Activated CD4-positive, alpha-beta T cell treated with anti-CD3 and anti-CD28 coated beads for 36 hours (primary cell): ENCODE measurements around the gene GALNT1. TPM values are rescaled to one million over a fixed set of nuclear protein-coding genes. Genes with fewer than 3 reads are reported as not detected.
A peak's percentile ranks its signal among the peaks of the same experiment; 100 is the strongest.

Source experiments
- ATAC-seq: fragments of 200-7000 bp; cut with Tn5 transposase; one replicate; pipeline ENCODE4 v1.10.0; 2021; ENCODE audit warnings: mild to moderate bottlenecking, moderate library complexity
- CTCF ChIA-PET: fragments of 350-600 bp; sonication (Branson Sonifier 250); formaldehyde crosslinking; loops from one replicate; lab custom pipeline; 2021; ENCODE audit warnings: antibody characterized with exemption; lab: Charles Lee
- POLR2A ChIA-PET: fragments of 350-600 bp; sonication (Branson Sonifier 250); formaldehyde crosslinking; loops from one replicate; lab custom pipeline; 2021; ENCODE audit warnings: antibody characterized with exemption, inconsistent platforms; lab: Charles Lee
- DNase-seq: peaks from one replicate; pipeline ENCODE4 v3.0.0-alpha.2; 2020
- H3K27ac Mint-ChIP-seq: one replicate; pipeline ENCODE4 v1.8.0; 2021; ENCODE audit warnings: mixed read lengths
- H3K27me3 Mint-ChIP-seq: one replicate; pipeline ENCODE4 v1.8.0; 2021; ENCODE audit warnings: mixed read lengths
- H3K36me3 Mint-ChIP-seq: one replicate; pipeline ENCODE4 v1.8.0; 2021; ENCODE audit warnings: low read depth, mixed read lengths
- H3K4me1 Mint-ChIP-seq: one replicate; pipeline ENCODE4 v1.8.0; 2021; ENCODE audit warnings: mixed read lengths
- H3K4me3 Mint-ChIP-seq: one replicate; pipeline ENCODE4 v1.8.0; 2021; ENCODE audit warnings: mild to moderate bottlenecking, moderate library complexity, mixed read lengths
- H3K9me3 Mint-ChIP-seq: one replicate; pipeline ENCODE4 v1.8.0; 2021; ENCODE audit warnings: low read depth, mixed read lengths
- intact Hi-C, 2 experiments: fragments of 100-400 bp; cut with DNase I in 1 of 2; cut with micrococcal nuclease in 1 of 2; formaldehyde crosslinking; loops; one replicate each; pipeline versions ENCODE4 v1.14.2 to v1.15.1; 2022 to 2024; cut with DNase I, micrococcal nuclease
- total RNA-seq, 2 experiments: library from RNA; stranded (reverse); gene quantifications; one replicate each; pipeline ENCODE4 v1.2.3, GENCODE V29; 2021

Gene GALNT1
- total RNA-seq, 2 experiments from 2014 or later: 22.5 to 35.8 TPM

DNA sequence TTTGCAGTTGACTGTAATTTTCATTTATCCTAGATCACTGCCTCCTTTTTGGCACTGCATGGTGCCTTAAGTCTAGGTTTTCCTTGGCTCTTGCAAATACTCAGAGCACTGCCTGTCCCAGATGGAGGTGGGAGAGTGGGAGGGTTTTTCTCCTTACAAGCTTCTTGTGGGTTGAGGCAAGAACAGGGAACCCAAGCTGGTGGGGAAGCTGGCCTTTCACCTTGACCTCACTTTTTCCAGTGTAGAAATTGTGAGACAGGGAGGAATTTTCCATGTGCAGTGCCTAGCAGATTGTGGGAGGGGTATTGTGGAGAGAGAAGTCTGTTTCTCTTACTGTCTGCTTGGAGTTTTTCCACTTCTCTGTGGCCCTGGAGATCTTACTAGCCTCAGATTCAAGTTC, 21.5 kb downstream of the GALNT1 start:
- intact Hi-C loops: no loop called here
- POLR2A ChIA-PET: no interaction called here
- peaks cover 20% of the 10 kb centered on the region for H3K9me3 Mint-ChIP-seq
- no peak for DNase-seq
- CTCF ChIA-PET: interaction anchor here (0.7 to 1.2 kb wide), 2 partner anchors 54 to 217 kb away, joined by 3 read pairs; no protein-coding TSS in a partner anchor
- H3K27ac Mint-ChIP-seq: no peak overlapping the region
- no peaks in the 10 kb centered on the region for H3K27me3 Mint-ChIP-seq
- peaks cover 18% of the 10 kb centered on the region for H3K4me1 Mint-ChIP-seq
- no peak for ATAC-seq
- H3K36me3 Mint-ChIP-seq: peaks cover 27% of the 10 kb centered on the region
- no peak overlapping the region for H3K4me3 Mint-ChIP-seq

DNA sequence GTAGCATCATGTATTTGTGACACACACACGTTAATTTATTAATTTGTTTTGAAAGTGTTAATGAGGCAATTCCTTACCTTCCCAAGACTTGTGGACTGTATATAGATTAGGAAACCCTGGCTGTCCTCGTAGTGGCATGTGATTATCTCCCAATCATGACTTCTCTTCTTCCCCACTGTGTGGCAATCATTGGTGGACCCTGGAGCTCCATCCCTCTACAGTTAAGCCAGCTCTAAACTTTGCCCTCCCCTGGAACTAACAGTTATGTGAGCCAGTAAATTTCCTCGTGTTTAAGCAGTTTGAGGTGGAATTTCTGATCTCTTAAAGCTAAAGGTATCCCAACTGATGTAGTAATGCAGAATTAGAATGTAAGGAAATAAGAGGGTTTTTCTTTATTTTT, 22.0 kb downstream of the GALNT1 start:
- ChIA-PET POLR2A (no interaction called here), CTCF (no interaction called here)
- Mint-ChIP-seq H3K9me3 (peaks cover 20% of the 10 kb centered on the region), H3K27ac (no peak overlapping the region), H3K36me3 (peaks cover 23% of the 10 kb centered on the region), H3K4me1 (peaks cover 18% of the 10 kb centered on the region), H3K27me3 (no peaks in the 10 kb centered on the region), H3K4me3 (no peak overlapping the region)
- intact Hi-C loops: no loop called here
- ATAC-seq (no peak), DNase-seq (no peak)

DNA sequence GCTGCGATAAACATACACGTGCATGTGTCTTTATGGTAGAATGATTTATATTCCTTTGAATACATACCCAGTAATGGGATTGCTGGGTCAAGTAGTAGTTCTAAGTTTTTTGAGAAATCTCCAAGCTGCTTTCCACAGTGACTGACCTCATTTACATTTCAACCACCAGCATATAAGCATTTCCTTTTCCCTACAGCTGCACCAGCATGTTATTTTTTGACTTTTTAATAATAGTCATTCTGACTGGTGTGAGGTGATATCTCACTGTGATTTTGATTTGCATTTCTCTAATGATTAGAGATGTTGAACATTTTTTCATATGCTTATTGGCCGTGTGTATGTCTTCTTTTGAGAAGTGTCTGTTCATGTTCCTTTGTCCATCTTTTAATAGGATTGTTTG, 22.8 kb downstream of the GALNT1 start:
- Mint-ChIP-seq H3K27ac (no peak overlapping the region), H3K36me3 (peaks cover 23% of the 10 kb centered on the region), H3K4me3 (no peak overlapping the region), H3K27me3 (no peaks in the 10 kb centered on the region), H3K9me3 (peaks cover 18% of the 10 kb centered on the region), H3K4me1 (peaks cover 18% of the 10 kb centered on the region)
- no peak for ATAC-seq
- no peak for DNase-seq
- CTCF ChIA-PET: no interaction called here
- POLR2A ChIA-PET: no interaction called here
- intact Hi-C loops: no loop called here

DNA sequence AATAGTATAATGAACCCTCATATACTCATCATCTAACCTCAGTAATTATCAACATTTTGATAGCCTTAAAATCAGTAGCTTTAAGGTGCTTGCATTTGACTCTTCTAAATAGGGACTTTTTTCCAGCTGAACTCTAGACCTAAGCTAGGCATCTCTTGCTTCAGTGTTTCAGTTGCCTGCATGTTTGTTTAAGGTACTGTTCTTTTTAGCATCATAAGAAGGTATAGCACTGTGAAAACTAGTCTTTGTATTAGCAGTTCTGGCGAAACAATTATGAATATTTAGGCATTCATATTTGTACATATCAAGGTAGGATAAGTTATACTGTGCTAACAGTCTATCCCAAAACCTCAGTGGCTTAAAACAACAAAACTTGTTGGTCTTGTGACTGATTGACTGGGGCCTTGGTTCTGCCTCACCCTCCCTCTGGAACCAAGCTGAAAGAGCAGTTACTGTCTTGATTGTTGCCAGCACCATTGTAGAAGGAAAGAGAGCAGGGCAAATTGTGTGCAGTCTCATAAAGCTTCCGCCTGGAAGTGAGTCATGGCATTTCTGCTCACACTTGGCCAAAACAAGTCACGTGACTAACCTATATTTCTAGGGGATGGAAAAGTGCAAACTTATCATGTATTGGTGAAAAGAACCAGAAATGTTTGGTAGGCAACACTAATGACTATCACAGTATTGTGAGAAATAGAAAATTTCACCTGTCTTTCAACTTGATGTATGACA, 24.3 kb downstream of the GALNT1 start:
- ChIA-PET POLR2A (no interaction called here), CTCF (interaction anchor here (1.4 kb wide), 1 partner anchor 11 kb away, joined by 3 read pairs; no protein-coding TSS in a partner anchor)
- Mint-ChIP-seq H3K36me3 (peaks cover 18% of the 10 kb centered on the region), H3K27me3 (no peaks in the 10 kb centered on the region), H3K9me3 (peaks cover 14% of the 10 kb centered on the region), H3K4me3 (no peak overlapping the region), H3K27ac (no peak overlapping the region), H3K4me1 (peaks cover 18% of the 10 kb centered on the region)
- ATAC-seq (peak; percentile 83), DNase-seq (peak; percentile 25)
- intact Hi-C loops: no loop called here

DNA sequence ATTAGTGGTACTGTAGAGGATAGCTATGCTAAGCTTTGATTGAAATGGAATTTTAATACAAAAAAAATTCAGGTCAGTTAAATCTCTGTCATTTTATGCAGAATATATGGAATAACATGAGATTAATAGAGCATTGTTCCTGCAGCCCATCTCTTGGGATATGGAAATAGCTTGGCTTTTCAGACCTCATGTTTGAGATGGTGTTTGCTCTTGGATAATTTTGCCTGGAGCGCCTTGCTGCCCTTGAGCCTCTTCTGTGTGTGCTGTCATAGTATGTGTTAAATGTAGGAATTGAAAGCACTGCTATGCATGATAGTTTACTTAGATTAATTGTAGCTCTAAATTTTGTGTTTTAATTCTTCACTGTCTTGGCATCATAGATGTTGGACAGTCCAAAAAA, 27.7 kb downstream of the GALNT1 start:
- no peaks in the 10 kb centered on the region for H3K9me3 Mint-ChIP-seq
- DNase-seq: no peak
- H3K36me3 Mint-ChIP-seq: peaks cover 1% of the 10 kb centered on the region
- ATAC-seq: no peak
- no peak overlapping the region for H3K4me3 Mint-ChIP-seq
- intact Hi-C loops: no loop called here
- peaks cover 25% of the 10 kb centered on the region for H3K4me1 Mint-ChIP-seq
- CTCF ChIA-PET: no interaction called here
- POLR2A ChIA-PET: no interaction called here
- no peaks in the 10 kb centered on the region for H3K27me3 Mint-ChIP-seq
- H3K27ac Mint-ChIP-seq: no peak overlapping the region

DNA sequence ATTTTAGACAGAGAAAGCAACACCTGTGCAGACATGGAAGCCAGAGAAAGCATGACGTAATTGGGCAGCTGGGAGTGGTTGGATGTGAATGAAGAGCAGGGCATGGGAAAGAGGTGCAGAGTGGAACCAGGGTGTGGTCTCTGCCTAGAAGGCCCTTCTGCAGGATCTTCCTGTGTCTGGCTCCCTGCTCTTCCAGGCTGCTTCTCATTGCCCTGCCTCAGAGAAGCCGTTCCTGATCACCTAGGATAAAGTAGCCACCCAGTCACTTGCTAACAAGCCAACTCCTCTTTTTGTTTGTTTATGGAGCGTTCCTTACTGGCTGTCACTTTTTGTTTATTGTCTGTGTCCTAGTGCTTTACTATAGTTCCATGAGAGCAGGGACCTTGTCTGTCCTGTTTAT, 28.5 kb downstream of the GALNT1 start:
- peaks cover 1% of the 10 kb centered on the region for H3K36me3 Mint-ChIP-seq
- intact Hi-C loops: loop anchor here (10.0 kb wide), 2 partner anchors 635 to 745 kb away; no protein-coding TSS in a partner anchor
- ChIA-PET CTCF (no interaction called here), POLR2A (no interaction called here)
- H3K9me3 Mint-ChIP-seq: no peaks in the 10 kb centered on the region
- no peak overlapping the region for H3K4me3 Mint-ChIP-seq
- no peaks in the 10 kb centered on the region for H3K27me3 Mint-ChIP-seq
- H3K4me1 Mint-ChIP-seq: peaks cover 25% of the 10 kb centered on the region
- ATAC-seq (no peak), DNase-seq (no peak)
- H3K27ac Mint-ChIP-seq: no peak overlapping the region

DNA sequence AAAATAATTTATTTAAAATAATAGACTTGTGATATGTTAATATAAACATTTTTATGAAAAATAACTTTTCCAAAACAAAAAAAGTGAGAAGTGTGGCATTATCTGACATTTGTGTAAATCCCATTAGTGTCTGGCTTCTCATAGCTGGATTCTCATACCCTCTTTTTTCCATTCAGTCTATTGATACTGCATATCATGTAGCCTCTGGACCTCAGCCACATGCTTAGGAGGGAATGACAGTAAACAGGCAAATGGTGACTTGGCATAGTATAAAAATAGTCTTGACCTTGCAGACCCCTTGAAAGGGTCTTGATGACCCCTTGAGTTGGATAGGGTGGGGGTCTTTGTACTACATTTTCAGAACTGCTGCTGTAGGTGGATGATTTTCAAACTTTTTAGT, 29.2 kb downstream of the GALNT1 start:
- peaks cover 26% of the 10 kb centered on the region for H3K4me1 Mint-ChIP-seq
- H3K36me3 Mint-ChIP-seq: peaks cover 1% of the 10 kb centered on the region
- no peak overlapping the region for H3K27ac Mint-ChIP-seq
- H3K27me3 Mint-ChIP-seq: no peaks in the 10 kb centered on the region
- intact Hi-C loops: loop anchor here (10.0 kb wide), 2 partner anchors 636 to 746 kb away; no protein-coding TSS in a partner anchor
- H3K4me3 Mint-ChIP-seq: no peak overlapping the region
- POLR2A ChIA-PET: no interaction called here
- ATAC-seq: no peak
- no peaks in the 10 kb centered on the region for H3K9me3 Mint-ChIP-seq
- CTCF ChIA-PET: interaction anchor here (0.6 kb wide), 2 partner anchors 42 to 340 kb away, joined by 4 read pairs; no protein-coding TSS in a partner anchor
- DNase-seq: no peak

DNA sequence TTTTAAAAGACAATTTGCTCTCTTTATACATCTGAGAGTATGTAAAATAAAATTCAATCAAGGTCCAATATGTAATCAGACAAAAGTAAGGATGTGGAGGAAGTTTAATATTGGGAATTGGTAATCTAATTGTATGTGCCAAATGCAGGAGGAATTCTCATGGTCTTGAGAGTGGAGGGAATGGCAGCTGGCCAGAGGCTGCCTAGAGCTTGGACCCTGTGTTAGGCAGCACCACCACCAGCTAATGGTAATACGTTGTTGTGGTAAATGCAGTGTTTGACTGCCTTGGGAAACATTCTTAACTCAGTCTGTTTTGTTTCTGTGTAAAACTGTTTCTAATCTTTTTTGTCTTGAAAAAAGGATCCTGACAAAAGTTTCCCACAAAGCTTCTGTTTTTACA, 30.0 kb downstream of the GALNT1 start:
- Mint-ChIP-seq H3K36me3 (peaks cover 1% of the 10 kb centered on the region), H3K27me3 (no peaks in the 10 kb centered on the region), H3K4me3 (no peak overlapping the region), H3K9me3 (no peaks in the 10 kb centered on the region), H3K27ac (no peak overlapping the region), H3K4me1 (peaks cover 20% of the 10 kb centered on the region)
- ATAC-seq: no peak
- ChIA-PET POLR2A (no interaction called here), CTCF (no interaction called here)
- DNase-seq: no peak
- intact Hi-C loops: loop anchor here (10.0 kb wide), 2 partner anchors 637 to 747 kb away; no protein-coding TSS in a partner anchor

DNA sequence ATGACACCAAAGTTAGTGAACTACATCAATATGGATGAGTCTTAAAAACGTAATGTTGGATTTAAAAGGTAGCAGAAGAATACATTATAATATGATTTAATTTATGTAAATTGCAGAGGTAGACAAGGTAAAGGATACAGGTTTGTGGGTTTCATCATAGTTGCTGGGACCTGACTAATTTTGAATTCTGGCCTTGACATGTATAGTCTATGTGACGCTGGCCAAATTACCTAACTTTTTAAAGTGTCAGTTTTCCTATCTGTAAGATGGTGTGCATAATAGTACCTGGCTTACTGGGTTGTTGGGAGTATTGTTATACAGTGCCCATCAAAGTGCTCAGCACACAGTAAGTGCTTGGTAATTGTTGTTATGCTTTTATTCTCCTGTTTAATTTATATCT, 34.5 kb downstream of the GALNT1 start:
- Mint-ChIP-seq H3K36me3 (no peaks in the 10 kb centered on the region), H3K27me3 (no peaks in the 10 kb centered on the region), H3K27ac (no peak overlapping the region), H3K9me3 (no peaks in the 10 kb centered on the region), H3K4me1 (peaks cover 16% of the 10 kb centered on the region), H3K4me3 (no peak overlapping the region)
- ATAC-seq: no peak
- intact Hi-C loops: loop anchor here (1.0 to 10.0 kb wide), 12 partner anchors 34 to 751 kb away; partner anchors contain the start of genes RMP24 (in 2 of the 2), ELP2 (in 1 of the 2), INO80C (in 1 of the 2) and MAPRE2 (in 1 of the 2)
- no peak for DNase-seq
- ChIA-PET POLR2A (interaction anchor here (0.6 to 1.4 kb wide), 3 partner anchors 46 to 380 kb away, joined by 3 to 5 read pairs (median 4); partner anchors contain the start of gene INO80C), CTCF (interaction anchor here (0.6 to 1.2 kb wide), 2 partner anchors 10 to 58 kb away, joined by 3 read pairs; no protein-coding TSS in a partner anchor)

DNA sequence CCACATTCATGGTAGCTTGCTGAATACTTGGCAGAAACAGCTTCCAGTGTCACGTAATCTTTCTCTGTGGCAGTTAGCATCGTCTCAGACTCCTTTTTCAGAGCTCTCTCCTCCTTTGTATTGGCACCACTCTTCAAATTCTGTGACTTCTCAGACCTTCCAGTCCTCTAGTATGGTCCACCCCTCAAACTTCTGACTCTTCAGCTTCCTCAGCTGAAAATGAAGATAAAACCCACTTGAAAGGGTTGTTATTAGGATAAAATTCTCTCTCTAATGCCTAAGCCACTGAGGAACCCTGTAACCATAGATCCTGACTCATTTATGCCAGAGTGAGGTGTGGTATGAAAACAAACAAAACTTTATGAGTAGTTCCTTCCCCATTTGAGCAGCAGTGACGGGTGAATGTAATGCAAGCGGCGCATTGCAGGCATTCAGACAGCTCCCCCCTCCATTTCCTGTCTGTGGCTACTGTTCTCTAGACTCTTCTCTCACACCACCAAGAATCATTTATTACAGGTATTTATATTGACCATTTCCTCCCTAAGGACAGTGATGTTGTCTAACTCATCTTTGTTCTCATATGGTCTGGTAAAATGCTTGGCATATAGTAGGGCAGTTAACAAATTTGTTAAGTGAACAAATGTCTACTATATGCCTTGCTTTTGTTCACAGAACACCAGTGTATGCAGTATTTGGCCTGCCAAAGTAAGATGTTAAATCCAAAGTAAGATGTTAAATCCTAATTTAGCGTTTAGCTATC, 35.3 kb downstream of the GALNT1 start:
- CTCF ChIA-PET: interaction anchor here (0.6 to 1.2 kb wide), 4 partner anchors 11 to 579 kb away, joined by 3 read pairs; no protein-coding TSS in a partner anchor
- Mint-ChIP-seq H3K36me3 (no peaks in the 10 kb centered on the region), H3K4me1 (peaks cover 16% of the 10 kb centered on the region)

DNA sequence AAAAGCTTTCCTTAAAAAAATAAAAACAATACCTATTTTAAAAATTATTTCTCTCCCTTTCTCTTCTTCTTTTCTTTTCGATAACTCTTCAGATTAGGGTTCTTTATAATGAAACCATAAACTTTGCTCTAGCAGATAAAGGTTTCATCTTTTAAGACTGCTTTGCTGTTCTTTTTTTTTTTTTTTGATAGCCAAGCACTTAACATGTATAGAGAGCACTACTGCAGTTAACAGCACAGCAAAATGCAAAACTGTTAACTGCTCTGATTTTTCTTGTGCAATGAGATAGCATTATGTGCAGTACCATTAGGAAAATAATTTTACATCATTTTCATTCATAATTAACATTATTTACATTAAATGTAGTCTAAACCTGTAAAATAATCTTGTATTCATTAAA, 36.3 kb downstream of the GALNT1 start:
- H3K36me3 Mint-ChIP-seq: no peaks in the 10 kb centered on the region
- CTCF ChIA-PET: interaction anchor here (0.6 kb wide), 2 partner anchors 239 to 769 kb away, joined by 3 read pairs; no protein-coding TSS in a partner anchor
- H3K27ac Mint-ChIP-seq: no peak overlapping the region
- no peak overlapping the region for H3K4me3 Mint-ChIP-seq
- intact Hi-C loops: loop anchor here (1.0 to 10.0 kb wide), 13 partner anchors 41 to 753 kb away; partner anchors contain the start of genes INO80C (in 2 of the 2), RMP24 (in 2 of the 2), ELP2 (in 1 of the 2) and MAPRE2 (in 1 of the 2)
- POLR2A ChIA-PET: no interaction called here
- ATAC-seq (no peak), DNase-seq (no peak)
- H3K27me3 Mint-ChIP-seq: no peaks in the 10 kb centered on the region
- no peaks in the 10 kb centered on the region for H3K9me3 Mint-ChIP-seq
- peaks cover 22% of the 10 kb centered on the region for H3K4me1 Mint-ChIP-seq

More for the DNA sequence above, 35.3 kb downstream of the GALNT1 start:
- peak; percentile 81 for DNase-seq
- no peak overlapping the region for H3K27ac Mint-ChIP-seq
- intact Hi-C loops: loop anchor here (1.0 to 10.0 kb wide), 14 partner anchors 35 to 752 kb away; partner anchors contain the start of genes INO80C (in 2 of the 2), RMP24 (in 2 of the 2), ELP2 (in 1 of the 2) and MAPRE2 (in 1 of the 2)
- no peaks in the 10 kb centered on the region for H3K9me3 Mint-ChIP-seq
- H3K27me3 Mint-ChIP-seq: no peaks in the 10 kb centered on the region
- peak; percentile 94 for ATAC-seq
- POLR2A ChIA-PET: interaction anchor here (0.6 to 1.4 kb wide), 4 partner anchors 46 to 380 kb away, joined by 3 to 5 read pairs (median 4); partner anchors contain the start of gene INO80C
- H3K4me3 Mint-ChIP-seq: no peak overlapping the region
